GM12878 (cell line): ENCODE measurements around the gene HAP1.

Experiments used
- RCOR1 ChIP-seq: conservative IDR thresholded peaks from 2 replicates; pipeline ENCODE4 v1.6.1; 2012; ENCODE audit warnings: low read depth, low read length, improper control_type of control experiment
- SMC3 ChIP-seq: IDR thresholded peaks from 2 replicates; pipeline ENCODE4 v1.6.1; 2011; ENCODE audit warnings: low read length, improper control_type of control experiment, borderline replicate concordance
- TAF1 ChIP-seq: IDR thresholded peaks from 2 replicates; pipeline ENCODE4 v1.6.1; 2011; ENCODE audit warnings: mild to moderate bottlenecking, low read depth, low read length, borderline replicate concordance
- ZNF24 ChIP-seq: fragments of 450-650 bp; IDR thresholded peaks from 2 replicates; pipeline ENCODE4 v1.6.1; 2017; ENCODE audit warnings: antibody characterized with exemption, mild to moderate bottlenecking
- TF ChIP-seq, protein P1 (sequence below), 3 experiments: IDR thresholded peaks in 2 of 3; conservative IDR thresholded peaks in 1 of 3; 2 replicates each; pipeline ENCODE4 v1.5.1; 2011; ENCODE audit warnings: low read depth in 3 of 3, low read length in 3 of 3, mild to moderate bottlenecking in 3 of 3, control low read depth in 2 of 3, moderate library complexity in 2 of 3, inconsistent platforms in 1 of 3, mixed read lengths in 1 of 3; ENCODE audit not compliant: control insufficient read depth in 2 of 3, insufficient read depth in 1 of 3; ENCODE audit errors: extremely low read depth in 1 of 3

DNA sequence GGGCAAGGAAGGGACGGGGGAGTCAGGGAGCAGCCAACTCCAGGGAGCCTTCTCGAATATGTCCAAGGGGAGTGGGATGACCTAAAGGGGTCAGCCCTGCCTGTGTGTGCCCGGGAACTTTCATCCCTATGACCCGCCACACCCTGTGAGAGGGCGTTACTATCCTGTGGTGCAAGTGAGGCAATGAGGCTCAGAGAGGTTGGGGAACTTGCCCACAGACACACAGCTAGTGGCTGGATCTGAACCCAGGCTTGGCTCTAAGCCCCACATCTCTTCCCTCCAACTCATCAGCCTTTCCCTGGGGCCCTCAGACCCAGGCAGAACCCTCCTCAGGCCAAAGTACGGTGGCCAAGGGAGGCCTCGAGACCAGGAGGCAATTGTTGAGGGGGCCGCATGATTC, 28.9 kb upstream of the HAP1 start:
- TF ChIP-seq, protein P1, sequence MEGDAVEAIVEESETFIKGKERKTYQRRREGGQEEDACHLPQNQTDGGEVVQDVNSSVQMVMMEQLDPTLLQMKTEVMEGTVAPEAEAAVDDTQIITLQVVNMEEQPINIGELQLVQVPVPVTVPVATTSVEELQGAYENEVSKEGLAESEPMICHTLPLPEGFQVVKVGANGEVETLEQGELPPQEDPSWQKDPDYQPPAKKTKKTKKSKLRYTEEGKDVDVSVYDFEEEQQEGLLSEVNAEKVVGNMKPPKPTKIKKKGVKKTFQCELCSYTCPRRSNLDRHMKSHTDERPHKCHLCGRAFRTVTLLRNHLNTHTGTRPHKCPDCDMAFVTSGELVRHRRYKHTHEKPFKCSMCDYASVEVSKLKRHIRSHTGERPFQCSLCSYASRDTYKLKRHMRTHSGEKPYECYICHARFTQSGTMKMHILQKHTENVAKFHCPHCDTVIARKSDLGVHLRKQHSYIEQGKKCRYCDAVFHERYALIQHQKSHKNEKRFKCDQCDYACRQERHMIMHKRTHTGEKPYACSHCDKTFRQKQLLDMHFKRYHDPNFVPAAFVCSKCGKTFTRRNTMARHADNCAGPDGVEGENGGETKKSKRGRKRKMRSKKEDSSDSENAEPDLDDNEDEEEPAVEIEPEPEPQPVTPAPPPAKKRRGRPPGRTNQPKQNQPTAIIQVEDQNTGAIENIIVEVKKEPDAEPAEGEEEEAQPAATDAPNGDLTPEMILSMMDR (IDR thresholded peaks at IDR 0.05 in 2 of 3, conservative IDR thresholded peaks at IDR 0.05 in 1 of 3; ENCODE audit: control insufficient read depth in 2 of 3, extremely low read depth in 1 of 3, insufficient read depth in 1 of 3, low read depth in 3 of 3, low read length in 3 of 3) = no peak
- TF ChIP-seq TAF1 = no peak
- TF ChIP-seq ZNF24 = no peak
- TF ChIP-seq RCOR1 = no peak
- no peak for TF ChIP-seq SMC3
